ENCODE results near the gene CCDC33.
"Not testable (repeated sequence)": the region's sequence is repeated elsewhere in the genome, so short reads cannot be mapped to it uniquely, and the experiment has no call there.

The CCDC33 gene

GRCh38 chr15:74359376-74359775, 123.2 kb downstream of the CCDC33 start:
- not testable (repeated sequence) for DNase-seq (ENCODE audit: low read depth)

- not testable (repeated sequence) for DNase-seq (ENCODE audit: low read depth)
Measured at GRCh38 chr15:74360855-74361254, 124.7 kb downstream of the CCDC33 start.

GRCh38 chr15:74362482-74362881, 126.4 kb downstream of the CCDC33 start:
- no peak for DNase-seq (ENCODE audit: low read depth)

- peak; percentile 32 for DNase-seq (ENCODE audit: low read depth)
Measured at GRCh38 chr15:74364936-74365597, 128.9 kb downstream of the CCDC33 start.

- DNase-seq (ENCODE audit: low read depth): peak; percentile 68
Measured at GRCh38 chr15:74365598-74366445, 129.7 kb downstream of the CCDC33 start.

GRCh38 chr15:74367296-74367854, 131.2 kb downstream of the CCDC33 start, which contains the start of gene CYP11A1:
Gene CYP11A1, minus strand, starts transcription at chr15:74367646. Its CDS starts 61 bp downstream, at chr15:74367585.
- no peak for DNase-seq (ENCODE audit: low read depth)

GRCh38 chr15:74368121-74368520, 132.0 kb downstream of the CCDC33 start:
- no peak for DNase-seq (ENCODE audit: low read depth)

- DNase-seq (ENCODE audit: low read depth): no peak
Measured at GRCh38 chr15:74369084-74369745, 133.1 kb downstream of the CCDC33 start.

GRCh38 chr15:74369756-74370155, 133.6 kb downstream of the CCDC33 start:
- DNase-seq (ENCODE audit: low read depth): no peak

GRCh38 chr15:74370471-74370870, 134.3 kb downstream of the CCDC33 start:
- DNase-seq (ENCODE audit: low read depth): no peak

- no peak for DNase-seq (ENCODE audit: low read depth)
Measured at GRCh38 chr15:74373056-74373650, 137.0 kb downstream of the CCDC33 start.

GRCh38 chr15:74373731-74374647, 137.9 kb downstream of the CCDC33 start:
- peak; percentile 89 for DNase-seq (ENCODE audit: low read depth)

GRCh38 chr15:74374648-74375302, 138.6 kb downstream of the CCDC33 start:
- DNase-seq (ENCODE audit: low read depth): no peak

- DNase-seq (ENCODE audit: low read depth): peak; percentile 78
Measured at GRCh38 chr15:74375303-74375693, 139.2 kb downstream of the CCDC33 start.

GRCh38 chr15:74376226-74376625, 140.1 kb downstream of the CCDC33 start:
- DNase-seq (ENCODE audit: low read depth): no peak

- DNase-seq (ENCODE audit: low read depth): no peak
Measured at GRCh38 chr15:74376825-74377581, 140.9 kb downstream of the CCDC33 start.

- no peak for DNase-seq (ENCODE audit: low read depth)
Measured at GRCh38 chr15:74377831-74378766, 142.0 kb downstream of the CCDC33 start.

GRCh38 chr15:74378848-74379247, 142.7 kb downstream of the CCDC33 start:
- DNase-seq (ENCODE audit: low read depth): peak; percentile 49

Measured in EH (cell line).